Stimulated activated CD8-positive, alpha-beta memory T cell treated with anti-CD3 and anti-CD28 coated beads, Interleukin-4, amount 100 ng/mL, for 4 hours (primary cell): ENCODE data around the gene SNCG.
"Not testable (repeated sequence)": the region's sequence is repeated elsewhere in the genome, so short reads cannot be mapped to it uniquely, and the experiment has no call there.

Experiments used
- DNase-seq, 2 donors: peaks; one replicate each; pipeline ENCODE4 v3.0.0-alpha.2; 2020; ENCODE audit warnings: low read depth in 2 of 2, low spot score in 1 of 2

Gene SNCG

DNA sequence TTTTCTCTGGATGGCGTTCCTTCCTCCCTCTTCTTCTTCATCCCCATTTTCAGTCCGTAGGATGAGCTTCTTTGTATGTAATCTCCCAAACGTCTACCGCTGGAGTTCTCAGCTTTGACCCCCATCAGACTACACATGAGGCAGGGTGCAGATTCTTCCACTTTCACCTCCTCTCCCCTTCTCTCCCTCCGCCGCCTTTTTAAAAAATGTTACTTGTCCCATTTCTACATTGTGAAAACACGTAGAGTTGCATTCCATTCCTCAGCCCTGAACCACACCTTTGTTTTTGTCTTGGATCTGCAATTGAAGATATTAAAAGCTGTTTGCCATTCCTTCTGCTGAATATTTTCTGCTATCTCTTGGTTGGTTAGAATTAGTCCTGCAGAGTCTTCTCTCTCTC lies 16.1 kb downstream of the SNCG start:
- DNase-seq: no peak

DNA sequence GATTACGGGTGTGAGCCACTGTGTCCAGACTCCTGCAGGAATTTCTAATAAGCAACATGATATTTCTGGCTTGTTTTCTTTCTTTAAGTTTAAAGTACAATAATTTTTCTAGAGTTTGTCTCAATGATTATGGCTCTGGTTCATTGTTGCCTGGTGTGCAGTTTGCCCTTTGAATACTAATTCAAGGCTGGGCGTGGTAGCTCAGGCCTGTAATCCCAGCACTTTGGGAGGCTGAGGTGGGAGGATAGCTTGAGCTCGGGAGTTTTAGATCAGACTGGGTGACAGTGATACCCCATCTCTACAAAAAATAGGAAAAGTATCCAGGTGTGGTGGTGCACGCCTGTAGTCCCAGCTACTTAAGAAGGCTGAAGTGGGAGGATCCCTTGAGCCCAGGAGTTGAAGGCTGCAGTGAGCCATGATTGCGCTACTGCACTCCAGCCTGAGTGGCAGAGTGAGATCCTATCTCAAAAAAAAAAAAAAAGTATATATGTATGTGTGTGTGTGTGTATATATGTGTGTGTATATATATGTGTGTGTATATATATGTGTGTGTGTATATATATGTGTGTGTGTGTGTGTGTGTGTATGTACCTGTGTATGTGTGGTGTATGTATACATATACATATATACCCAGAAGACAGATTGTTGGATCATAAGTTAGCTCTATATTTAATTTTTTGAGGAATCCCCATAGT lies 18.1 kb downstream of the SNCG start:
- DNase-seq: no peak

DNA sequence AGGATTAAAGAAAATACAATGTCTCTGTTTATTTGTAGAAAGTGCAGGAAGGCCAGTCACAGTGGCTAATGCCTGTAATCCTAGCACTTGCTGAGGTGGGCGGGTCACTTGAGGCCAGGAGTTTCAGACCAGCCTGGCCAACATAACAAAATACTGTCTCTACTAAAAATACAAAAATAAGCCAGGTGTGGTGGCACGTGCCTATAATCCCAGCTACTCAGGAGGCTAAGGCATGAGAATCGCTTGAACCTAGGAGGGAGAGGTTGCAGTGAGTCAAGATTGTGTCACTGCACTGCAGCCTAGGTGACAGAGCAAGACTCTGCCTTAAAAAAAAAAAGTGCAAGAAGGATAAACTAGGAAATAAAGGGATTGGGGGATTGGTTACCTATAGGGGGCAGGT lies 20.1 kb downstream of the SNCG start:
- DNase-seq: not testable (repeated sequence)

DNA sequence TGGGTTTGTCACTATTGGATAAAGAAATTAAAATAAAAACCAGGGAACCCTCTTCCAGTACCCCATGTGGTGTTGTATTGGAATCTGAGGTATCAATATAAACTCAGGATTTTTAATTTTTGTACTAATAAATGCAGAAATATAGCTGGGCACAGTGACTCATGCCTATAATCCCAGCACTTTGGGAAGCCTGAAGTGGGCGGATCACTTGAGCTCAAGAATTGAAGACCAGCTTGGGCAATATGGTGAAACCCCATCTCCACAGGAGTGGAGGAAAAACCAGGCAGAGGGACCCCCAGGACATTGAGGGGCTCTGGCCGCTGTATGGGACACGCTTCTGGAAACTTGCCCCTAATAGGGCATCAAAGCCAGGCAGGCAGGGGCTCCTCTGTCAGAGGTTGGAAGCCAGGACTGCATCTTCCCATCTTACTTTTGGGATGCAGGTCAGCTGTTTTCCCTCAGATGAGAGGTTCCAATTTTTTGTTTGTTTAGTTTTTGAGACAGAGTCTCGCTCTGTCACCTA lies 21.0 kb downstream of the SNCG start:
- DNase-seq: no peak

DNA sequence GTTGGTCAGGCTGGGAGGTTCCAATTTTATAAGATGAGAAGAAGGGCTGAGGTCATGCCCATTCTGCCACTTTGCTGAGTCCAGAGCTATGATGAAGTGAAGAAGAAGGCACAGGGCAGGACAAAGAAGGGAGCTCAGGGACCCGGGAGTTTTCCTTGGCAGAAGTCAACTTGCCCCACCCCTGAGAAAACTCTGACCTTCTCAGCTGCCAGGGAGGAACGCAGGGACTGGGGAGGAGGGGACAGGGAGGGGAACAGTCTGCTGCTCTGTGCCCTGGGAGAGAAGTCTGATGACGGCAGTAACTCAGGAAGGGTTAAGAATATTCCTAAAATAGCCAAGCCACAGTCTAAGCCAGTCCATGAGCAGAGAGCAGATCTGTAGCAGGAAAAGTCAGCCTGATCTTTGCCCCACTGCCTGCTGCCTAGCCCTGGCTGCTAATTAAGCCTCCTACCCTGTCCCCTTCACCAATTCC lies 21.6 kb downstream of the SNCG start:
- no peak for DNase-seq

DNA sequence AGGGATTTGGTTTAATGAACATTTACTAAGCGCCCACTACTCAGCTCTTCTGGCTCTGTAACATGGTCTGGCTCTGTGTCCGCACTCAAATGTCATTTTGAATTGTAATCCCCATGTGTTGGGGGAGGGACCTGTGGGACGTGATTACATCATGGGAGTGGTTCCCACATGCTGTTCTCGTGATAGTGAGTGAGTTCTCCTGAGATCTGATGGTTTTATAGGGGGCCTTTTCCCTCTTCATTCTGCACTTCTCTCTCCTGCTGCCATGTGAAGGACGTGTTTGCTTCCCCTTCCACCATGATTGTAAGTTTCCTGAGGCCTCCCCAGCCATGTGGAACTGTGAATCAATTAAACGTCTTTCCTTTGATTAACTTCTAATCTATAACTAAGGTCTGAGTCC lies 22.6 kb downstream of the SNCG start:
- DNase-seq: not testable (repeated sequence)

DNA sequence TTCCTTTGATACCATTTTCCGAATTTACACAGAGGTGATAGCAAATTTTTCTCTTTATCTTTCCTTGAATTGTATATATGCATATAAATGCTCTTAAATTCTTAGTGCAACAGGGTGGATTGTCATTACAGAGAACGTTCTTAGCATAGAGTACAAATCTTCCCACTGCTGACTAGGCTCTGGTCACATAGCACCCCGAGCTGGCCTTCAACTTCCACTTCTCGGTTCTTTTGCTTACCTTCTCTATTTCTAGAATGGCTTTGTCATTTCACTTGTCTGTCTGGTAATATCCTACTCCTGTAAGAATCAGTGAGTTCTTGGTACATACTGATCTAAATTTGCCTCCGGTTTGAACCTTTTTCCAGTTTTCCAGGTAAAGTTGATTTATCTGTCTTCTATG lies 23.3 kb downstream of the SNCG start:
- no peak for DNase-seq

DNA sequence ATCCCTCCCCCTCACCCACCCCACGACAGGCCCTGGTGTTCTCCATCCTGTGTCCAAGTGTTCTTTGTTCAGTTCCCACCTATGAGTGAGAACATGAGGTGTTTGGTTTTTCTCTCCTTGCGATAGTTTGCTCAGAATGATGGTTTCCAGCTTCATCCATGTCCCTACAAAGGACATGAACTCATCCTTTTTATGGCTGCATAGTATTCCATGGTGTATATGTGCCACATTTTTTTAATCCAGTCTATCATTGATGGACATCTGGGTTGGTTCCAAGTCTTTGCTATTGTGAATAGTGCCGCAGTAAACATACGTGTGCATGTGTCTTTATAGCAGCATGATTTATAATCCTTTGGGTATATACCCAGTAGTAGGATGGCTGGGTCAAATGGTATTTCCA lies 26.1 kb downstream of the SNCG start:
- DNase-seq: not testable (repeated sequence)

DNA sequence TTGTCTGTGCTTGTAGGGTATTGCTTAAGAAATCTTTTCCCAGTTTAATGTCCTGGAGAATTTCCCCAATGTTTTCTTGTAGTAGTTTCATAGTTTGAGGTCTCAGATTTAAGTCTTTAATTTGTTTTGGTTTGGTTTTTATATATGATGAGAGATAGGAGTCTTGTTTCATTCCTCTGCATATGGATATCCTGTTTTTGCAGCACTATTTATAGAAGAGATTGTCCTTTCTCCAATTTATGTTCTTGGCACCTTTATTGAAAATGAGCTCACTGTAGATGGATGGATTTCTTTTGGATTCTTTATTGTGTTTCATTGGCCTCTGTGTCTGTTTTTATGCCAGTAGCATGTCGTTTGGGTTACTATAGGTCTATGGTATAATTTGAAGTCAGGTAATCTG lies 30.1 kb downstream of the SNCG start:
- DNase-seq: no peak

DNA sequence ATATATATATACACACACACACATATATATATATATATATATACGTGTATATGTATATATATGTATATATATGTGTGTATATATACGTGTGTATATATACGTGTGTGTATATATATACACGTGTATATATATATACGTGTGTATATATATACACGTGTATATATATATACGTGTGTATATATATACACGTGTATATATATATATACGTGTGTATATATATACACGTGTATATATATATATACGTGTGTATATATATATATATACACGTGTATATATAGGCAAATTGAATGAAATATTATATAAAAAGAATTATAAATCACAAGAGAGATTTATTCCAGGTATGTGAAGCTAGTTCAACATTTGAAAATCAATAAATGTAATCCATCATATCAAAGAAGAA lies 33.0 kb downstream of the SNCG start:
- not testable (repeated sequence) for DNase-seq

DNA sequence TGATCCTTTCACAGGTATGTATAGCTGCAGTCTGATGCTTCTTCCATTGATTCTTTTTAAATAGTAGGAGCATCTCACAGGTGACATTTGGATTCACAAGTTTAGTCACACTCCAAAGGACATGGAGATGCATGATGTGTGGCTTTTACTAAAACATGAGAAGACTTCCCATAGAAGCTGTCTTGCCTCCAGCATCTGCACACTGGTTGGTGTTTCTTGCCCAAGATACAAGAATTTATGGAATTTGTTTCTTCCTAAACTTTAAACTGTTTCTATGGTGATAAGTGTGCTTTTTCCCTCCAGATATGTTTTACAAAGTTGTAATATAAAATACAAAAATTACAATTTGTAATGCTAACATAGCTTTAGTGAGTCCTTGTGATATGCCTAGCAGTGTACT lies 34.1 kb downstream of the SNCG start:
- DNase-seq: no peak

DNA sequence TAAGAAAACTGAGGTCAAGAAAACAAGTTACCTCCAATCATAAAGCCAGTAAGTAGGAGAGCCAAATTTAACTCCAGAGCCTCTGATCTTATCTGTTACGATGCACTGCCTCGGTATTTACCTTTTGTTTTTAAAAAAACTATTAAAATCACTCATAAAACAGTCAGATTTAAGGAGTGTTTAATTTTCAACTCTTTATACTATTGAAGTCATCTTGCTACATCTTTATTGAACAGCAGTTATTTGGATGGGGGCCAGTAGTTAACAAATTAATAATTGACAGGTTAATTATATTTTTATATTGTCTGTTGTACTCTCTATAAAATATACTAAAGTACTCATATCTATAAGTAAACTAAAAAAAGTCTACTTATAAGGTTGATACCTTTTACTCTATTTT lies 34.5 kb downstream of the SNCG start:
- no peak for DNase-seq

DNA sequence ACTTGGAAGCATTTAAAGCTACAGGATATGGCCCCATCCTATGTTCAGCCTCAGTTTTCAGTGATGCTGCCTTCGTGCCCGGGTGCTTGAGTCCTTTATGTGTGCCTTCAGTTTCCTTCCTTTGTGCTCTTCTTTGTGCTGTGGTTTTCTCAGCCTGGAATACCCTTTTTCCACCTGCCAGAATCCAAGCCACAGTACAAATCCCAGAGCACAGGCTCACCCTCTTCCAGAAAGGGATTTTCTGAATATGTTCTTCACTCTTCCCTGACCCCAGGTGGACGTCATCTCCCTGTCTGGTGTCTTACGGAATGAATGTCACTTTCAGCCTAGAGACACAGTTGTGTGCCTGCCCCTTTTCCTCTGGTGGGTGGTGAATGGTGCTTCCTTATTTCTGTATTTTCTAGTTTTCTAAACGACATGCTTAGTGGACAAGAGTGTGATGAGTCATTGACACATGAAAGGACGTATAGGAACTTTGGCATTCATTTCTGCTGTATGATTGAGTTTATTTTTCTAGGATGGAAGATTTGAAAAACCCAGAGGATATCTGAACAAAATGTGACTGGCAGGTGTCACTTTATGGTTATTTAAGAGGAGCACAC lies 41.5 kb downstream of the SNCG start:
- not testable (repeated sequence) for DNase-seq

DNA sequence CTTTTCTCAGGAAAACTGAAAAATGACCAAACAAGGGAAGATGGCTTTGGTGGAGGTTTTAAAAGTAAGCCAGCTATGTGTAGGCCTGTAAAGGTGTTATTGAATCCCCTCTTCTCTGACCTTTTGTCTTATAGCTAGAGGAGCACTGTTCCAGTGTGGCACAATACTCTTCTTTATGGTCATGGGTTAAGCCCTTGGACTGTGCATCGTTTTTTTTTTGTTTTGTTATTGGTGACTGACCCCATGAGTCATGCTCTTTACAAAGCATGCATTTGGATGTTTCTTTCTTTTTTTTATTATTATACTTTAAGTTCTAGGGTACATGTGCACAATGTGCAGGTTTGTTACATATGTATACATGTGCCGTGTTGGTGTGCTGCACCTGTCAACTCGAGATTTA lies 42.1 kb downstream of the SNCG start:
- DNase-seq: no peak

DNA sequence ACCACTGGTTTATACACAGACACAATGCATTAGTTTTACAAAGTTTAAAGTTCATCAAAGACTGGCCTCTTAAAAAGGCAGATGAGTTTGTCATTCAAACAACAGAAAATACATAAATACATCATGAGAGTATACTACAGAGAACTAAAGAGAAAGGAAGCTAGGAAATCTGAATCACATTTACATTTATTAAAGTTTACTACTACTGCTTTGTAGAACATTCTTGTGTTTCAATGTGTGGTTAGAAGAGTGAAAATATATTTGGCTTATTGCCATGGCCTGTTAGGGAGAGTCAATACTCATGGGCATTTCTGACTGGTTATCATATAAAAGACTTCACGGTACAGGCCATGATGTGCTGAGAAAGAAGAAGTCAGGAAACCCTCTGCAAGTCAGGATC lies 48.7 kb downstream of the SNCG start:
- not testable (repeated sequence) for DNase-seq

DNA sequence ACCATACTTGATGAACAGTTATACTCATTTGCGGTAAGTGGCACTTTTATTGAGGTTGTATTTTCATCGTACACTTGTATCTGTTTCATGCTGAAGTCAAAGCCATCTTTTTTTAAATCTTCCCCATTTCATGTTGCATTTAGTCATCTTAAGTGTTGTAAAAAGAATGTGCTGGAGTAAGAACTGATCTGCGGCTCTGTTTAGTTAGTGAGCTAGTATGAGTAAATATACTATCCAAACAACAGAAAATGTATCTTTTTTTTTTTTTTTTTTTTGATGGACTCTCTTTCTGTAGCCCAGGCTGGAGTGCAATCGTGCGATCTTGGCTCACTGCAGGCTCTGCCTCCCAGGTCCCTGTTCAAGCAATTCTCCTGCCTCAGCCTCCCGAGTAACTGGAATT lies 49.3 kb downstream of the SNCG start:
- DNase-seq: not testable (repeated sequence)

DNA sequence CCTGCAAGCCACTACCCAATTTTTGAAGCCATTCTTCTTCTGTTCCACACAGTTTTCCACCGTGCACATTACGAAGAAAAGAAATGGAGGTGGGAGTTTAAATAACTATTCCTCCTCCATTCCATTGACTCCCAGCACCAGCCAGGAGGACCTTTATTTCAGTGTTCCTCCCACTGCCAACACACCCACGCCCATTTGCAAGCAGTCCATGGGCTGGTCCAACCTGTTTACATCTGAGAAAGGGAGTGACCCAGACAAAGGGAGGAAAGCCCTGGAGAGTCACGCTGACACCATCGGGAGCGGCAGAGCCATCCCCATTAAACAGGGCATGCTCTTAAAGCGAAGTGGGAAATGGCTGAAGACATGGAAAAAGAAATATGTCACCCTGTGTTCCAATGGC lies 49.9 kb downstream of the SNCG start:
- DNase-seq: not testable (repeated sequence)

DNA sequence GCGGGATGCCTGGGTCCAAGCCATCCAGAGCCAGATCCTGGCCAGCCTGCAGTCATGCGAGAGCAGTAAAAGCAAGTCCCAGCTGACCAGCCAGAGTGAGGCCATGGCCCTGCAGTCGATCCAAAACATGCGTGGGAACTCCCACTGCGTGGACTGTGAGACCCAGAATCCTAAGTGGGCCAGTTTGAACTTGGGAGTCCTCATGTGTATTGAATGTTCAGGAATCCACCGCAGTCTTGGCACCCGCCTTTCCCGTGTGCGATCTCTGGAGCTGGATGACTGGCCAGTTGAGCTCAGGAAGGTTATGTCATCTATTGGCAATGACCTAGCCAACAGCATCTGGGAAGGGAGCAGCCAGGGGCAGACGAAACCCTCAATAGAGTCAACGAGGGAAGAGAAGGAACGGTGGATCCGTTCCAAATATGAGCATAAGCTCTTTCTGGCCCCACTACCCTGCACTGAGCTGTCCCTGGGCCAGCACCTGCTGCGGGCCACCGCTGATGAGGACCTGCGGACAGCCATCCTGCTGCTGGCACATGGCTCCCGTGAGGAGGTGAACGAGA lies 50.8 kb downstream of the SNCG start:
- DNase-seq: not testable (repeated sequence)
